ENCODE measurements around the gene PLD5.
"Not testable (repeated sequence)": the region's sequence is repeated elsewhere in the genome, so short reads cannot be mapped to it uniquely, and the experiment has no call there.

Gene PLD5

GRCh38 chr1:242214455-242214854 is 310.0 kb downstream of the PLD5 start:
- H3K27ac ChIP-seq (ENCODE audit: low read depth, low read length); H3K36me3 ChIP-seq (ENCODE audit: insufficient read depth, low read length); H3K27me3 ChIP-seq (ENCODE audit: insufficient read depth, low read length): not testable (repeated sequence)

GRCh38 chr1:242212961-242213360 is 311.5 kb downstream of the PLD5 start:
- not testable (repeated sequence) for H3K4me1 ChIP-seq (ENCODE audit: control insufficient read depth, insufficient read depth, low read length, unreplicated experiment); H3K79me2 ChIP-seq (ENCODE audit: control insufficient read depth, insufficient read depth, low read length, unreplicated experiment); H3K27me3 ChIP-seq (ENCODE audit: insufficient read depth, low read length); H3K4me3 ChIP-seq (ENCODE audit: low read depth, low read length); H2AFZ ChIP-seq (ENCODE audit: low read length, unreplicated experiment); H3K36me3 ChIP-seq (ENCODE audit: insufficient read depth, low read length); H3K27ac ChIP-seq (ENCODE audit: low read depth, low read length)

More at GRCh38 chr1:242214455-242214854, 310.0 kb downstream of the PLD5 start:
- not testable (repeated sequence) for H3K79me2 ChIP-seq (ENCODE audit: control insufficient read depth, insufficient read depth, low read length, unreplicated experiment); H3K4me1 ChIP-seq (ENCODE audit: control insufficient read depth, insufficient read depth, low read length, unreplicated experiment); H3K4me3 ChIP-seq (ENCODE audit: low read depth, low read length); H2AFZ ChIP-seq (ENCODE audit: low read length, unreplicated experiment)

GRCh38 chr1:242212401-242212800 is 312.1 kb downstream of the PLD5 start:
- Histone ChIP-seq H2AFZ (ENCODE audit: low read length, unreplicated experiment) (no peak overlapping the region), H3K79me2 (ENCODE audit: control insufficient read depth, insufficient read depth, low read length, unreplicated experiment) (no peaks in the 10 kb centered on the region), H3K27me3 (ENCODE audit: insufficient read depth, low read length) (no peaks in the 10 kb centered on the region), H3K36me3 (ENCODE audit: insufficient read depth, low read length) (no peaks in the 10 kb centered on the region), H3K27ac (ENCODE audit: low read depth, low read length) (no peak overlapping the region), H3K4me3 (ENCODE audit: low read depth, low read length) (no peak overlapping the region), H3K4me1 (ENCODE audit: control insufficient read depth, insufficient read depth, low read length, unreplicated experiment) (no peaks in the 10 kb centered on the region)

- Histone ChIP-seq H3K36me3 (ENCODE audit: insufficient read depth, low read length) (no peaks in the 10 kb centered on the region), H3K4me1 (ENCODE audit: control insufficient read depth, insufficient read depth, low read length, unreplicated experiment) (no peaks in the 10 kb centered on the region), H3K27me3 (ENCODE audit: insufficient read depth, low read length) (no peaks in the 10 kb centered on the region), H3K27ac (ENCODE audit: low read depth, low read length) (no peak overlapping the region), H3K79me2 (ENCODE audit: control insufficient read depth, insufficient read depth, low read length, unreplicated experiment) (no peaks in the 10 kb centered on the region), H3K4me3 (ENCODE audit: low read depth, low read length) (no peak overlapping the region), H2AFZ (ENCODE audit: low read length, unreplicated experiment) (no peak overlapping the region)
These were observed 313.1 kb downstream of the PLD5 start for GRCh38 chr1:242211254-242212022.

GRCh38 chr1:242210316-242210715 is 314.2 kb downstream of the PLD5 start:
- not testable (repeated sequence) for H3K4me3 ChIP-seq (ENCODE audit: low read depth, low read length); H3K36me3 ChIP-seq (ENCODE audit: insufficient read depth, low read length); H2AFZ ChIP-seq (ENCODE audit: low read length, unreplicated experiment); H3K4me1 ChIP-seq (ENCODE audit: control insufficient read depth, insufficient read depth, low read length, unreplicated experiment); H3K27me3 ChIP-seq (ENCODE audit: insufficient read depth, low read length); H3K79me2 ChIP-seq (ENCODE audit: control insufficient read depth, insufficient read depth, low read length, unreplicated experiment); H3K27ac ChIP-seq (ENCODE audit: low read depth, low read length)

- H3K27ac ChIP-seq (ENCODE audit: low read depth, low read length): no peak overlapping the region
These were observed 315.4 kb downstream of the PLD5 start for GRCh38 chr1:242209063-242209462.

GRCh38 chr1:242208021-242208420 is 316.5 kb downstream of the PLD5 start:
- no peaks in the 10 kb centered on the region for H3K27me3 ChIP-seq (ENCODE audit: insufficient read depth, low read length)
- no peaks in the 10 kb centered on the region for H3K79me2 ChIP-seq (ENCODE audit: control insufficient read depth, insufficient read depth, low read length, unreplicated experiment)
- H2AFZ ChIP-seq (ENCODE audit: low read length, unreplicated experiment): no peak overlapping the region
- H3K27ac ChIP-seq (ENCODE audit: low read depth, low read length): no peak overlapping the region
- H3K36me3 ChIP-seq (ENCODE audit: insufficient read depth, low read length): no peaks in the 10 kb centered on the region
- H3K4me3 ChIP-seq (ENCODE audit: low read depth, low read length): no peak overlapping the region
- no peaks in the 10 kb centered on the region for H3K4me1 ChIP-seq (ENCODE audit: control insufficient read depth, insufficient read depth, low read length, unreplicated experiment)

More at GRCh38 chr1:242209063-242209462, 315.4 kb downstream of the PLD5 start:
- no peaks in the 10 kb centered on the region for H3K36me3 ChIP-seq (ENCODE audit: insufficient read depth, low read length)
- no peaks in the 10 kb centered on the region for H3K4me1 ChIP-seq (ENCODE audit: control insufficient read depth, insufficient read depth, low read length, unreplicated experiment)
- H2AFZ ChIP-seq (ENCODE audit: low read length, unreplicated experiment): no peak overlapping the region
- H3K27me3 ChIP-seq (ENCODE audit: insufficient read depth, low read length): no peaks in the 10 kb centered on the region
- H3K79me2 ChIP-seq (ENCODE audit: control insufficient read depth, insufficient read depth, low read length, unreplicated experiment): no peaks in the 10 kb centered on the region
- no peak overlapping the region for H3K4me3 ChIP-seq (ENCODE audit: low read depth, low read length)

- no peaks in the 10 kb centered on the region for H3K79me2 ChIP-seq (ENCODE audit: control insufficient read depth, insufficient read depth, low read length, unreplicated experiment)
- no peak overlapping the region for H3K27ac ChIP-seq (ENCODE audit: low read depth, low read length)
- no peaks in the 10 kb centered on the region for H3K4me1 ChIP-seq (ENCODE audit: control insufficient read depth, insufficient read depth, low read length, unreplicated experiment)
- H3K36me3 ChIP-seq (ENCODE audit: insufficient read depth, low read length): no peaks in the 10 kb centered on the region
- no peaks in the 10 kb centered on the region for H3K27me3 ChIP-seq (ENCODE audit: insufficient read depth, low read length)
- H3K4me3 ChIP-seq (ENCODE audit: low read depth, low read length): no peak overlapping the region
- no peak overlapping the region for H2AFZ ChIP-seq (ENCODE audit: low read length, unreplicated experiment)
These were observed 317.5 kb downstream of the PLD5 start for GRCh38 chr1:242206994-242207393.

- no peak overlapping the region for H3K27ac ChIP-seq (ENCODE audit: low read depth, low read length)
- H3K36me3 ChIP-seq (ENCODE audit: insufficient read depth, low read length): no peaks in the 10 kb centered on the region
- no peaks in the 10 kb centered on the region for H3K79me2 ChIP-seq (ENCODE audit: control insufficient read depth, insufficient read depth, low read length, unreplicated experiment)
- H2AFZ ChIP-seq (ENCODE audit: low read length, unreplicated experiment): no peak overlapping the region
- H3K4me3 ChIP-seq (ENCODE audit: low read depth, low read length): no peak overlapping the region
- H3K27me3 ChIP-seq (ENCODE audit: insufficient read depth, low read length): no peaks in the 10 kb centered on the region
- no peaks in the 10 kb centered on the region for H3K4me1 ChIP-seq (ENCODE audit: control insufficient read depth, insufficient read depth, low read length, unreplicated experiment)
These were observed 318.6 kb downstream of the PLD5 start for GRCh38 chr1:242205622-242206489.

GRCh38 chr1:242203262-242203661 is 321.2 kb downstream of the PLD5 start:
- H3K27me3 ChIP-seq (ENCODE audit: insufficient read depth, low read length): no peaks in the 10 kb centered on the region
- no peaks in the 10 kb centered on the region for H3K79me2 ChIP-seq (ENCODE audit: control insufficient read depth, insufficient read depth, low read length, unreplicated experiment)
- H2AFZ ChIP-seq (ENCODE audit: low read length, unreplicated experiment): no peak overlapping the region
- H3K36me3 ChIP-seq (ENCODE audit: insufficient read depth, low read length): no peaks in the 10 kb centered on the region
- no peaks in the 10 kb centered on the region for H3K4me1 ChIP-seq (ENCODE audit: control insufficient read depth, insufficient read depth, low read length, unreplicated experiment)
- no peak overlapping the region for H3K4me3 ChIP-seq (ENCODE audit: low read depth, low read length)
- no peak overlapping the region for H3K27ac ChIP-seq (ENCODE audit: low read depth, low read length)

GRCh38 chr1:242201090-242201489 is 323.4 kb downstream of the PLD5 start:
- H3K36me3 ChIP-seq (ENCODE audit: insufficient read depth, low read length): no peaks in the 10 kb centered on the region
- H3K4me3 ChIP-seq (ENCODE audit: low read depth, low read length): no peak overlapping the region
- no peaks in the 10 kb centered on the region for H3K79me2 ChIP-seq (ENCODE audit: control insufficient read depth, insufficient read depth, low read length, unreplicated experiment)
- no peaks in the 10 kb centered on the region for H3K4me1 ChIP-seq (ENCODE audit: control insufficient read depth, insufficient read depth, low read length, unreplicated experiment)
- H3K27ac ChIP-seq (ENCODE audit: low read depth, low read length): no peak overlapping the region
- H3K27me3 ChIP-seq (ENCODE audit: insufficient read depth, low read length): no peaks in the 10 kb centered on the region
- H2AFZ ChIP-seq (ENCODE audit: low read length, unreplicated experiment): no peak overlapping the region
